Gastroesophageal sphincter (tissue), 3 donors: Measurements from ENCODE around the gene NRP2.

Experiments
- EP300 ChIP-seq: sonication (generic); formaldehyde crosslinking; IDR thresholded peaks from one replicate; pipeline ENCODE4 v1.6.1; 2017; ENCODE audit warnings: antibody characterized with exemption, mild to moderate bottlenecking
- TF ChIP-seq, protein P1 (sequence below), 4 experiments: fragments of 200-600 bp in 2 of 4; fragments of 450-650 bp in 2 of 4; sonication (generic) in 1 of 4; IDR thresholded peaks; one replicate each; pipeline ENCODE4 v1.5.1; 2017 to 2019; ENCODE audit warnings: antibody characterized with exemption in 4 of 4, mild to moderate bottlenecking in 2 of 4, moderate library complexity in 2 of 4

GRCh38 chr2:205692104-205692503, 9.8 kb downstream of the NRP2 start:
- no peak for TF ChIP-seq EP300
- TF ChIP-seq, protein P1, sequence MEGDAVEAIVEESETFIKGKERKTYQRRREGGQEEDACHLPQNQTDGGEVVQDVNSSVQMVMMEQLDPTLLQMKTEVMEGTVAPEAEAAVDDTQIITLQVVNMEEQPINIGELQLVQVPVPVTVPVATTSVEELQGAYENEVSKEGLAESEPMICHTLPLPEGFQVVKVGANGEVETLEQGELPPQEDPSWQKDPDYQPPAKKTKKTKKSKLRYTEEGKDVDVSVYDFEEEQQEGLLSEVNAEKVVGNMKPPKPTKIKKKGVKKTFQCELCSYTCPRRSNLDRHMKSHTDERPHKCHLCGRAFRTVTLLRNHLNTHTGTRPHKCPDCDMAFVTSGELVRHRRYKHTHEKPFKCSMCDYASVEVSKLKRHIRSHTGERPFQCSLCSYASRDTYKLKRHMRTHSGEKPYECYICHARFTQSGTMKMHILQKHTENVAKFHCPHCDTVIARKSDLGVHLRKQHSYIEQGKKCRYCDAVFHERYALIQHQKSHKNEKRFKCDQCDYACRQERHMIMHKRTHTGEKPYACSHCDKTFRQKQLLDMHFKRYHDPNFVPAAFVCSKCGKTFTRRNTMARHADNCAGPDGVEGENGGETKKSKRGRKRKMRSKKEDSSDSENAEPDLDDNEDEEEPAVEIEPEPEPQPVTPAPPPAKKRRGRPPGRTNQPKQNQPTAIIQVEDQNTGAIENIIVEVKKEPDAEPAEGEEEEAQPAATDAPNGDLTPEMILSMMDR (IDR thresholded peaks at IDR 0.05) = no peak
